ENCODE measurements around the gene CCDC177. TPM values are rescaled to one million over a fixed set of nuclear protein-coding genes. Genes with fewer than 3 reads are reported as not detected.
"Not testable (repeated sequence)": the region's sequence is repeated elsewhere in the genome, so short reads cannot be mapped to it uniquely, and the experiment has no call there.

CCDC177 gene
- total RNA-seq, 2 donors from 2014 or later, result not detected

DNA sequence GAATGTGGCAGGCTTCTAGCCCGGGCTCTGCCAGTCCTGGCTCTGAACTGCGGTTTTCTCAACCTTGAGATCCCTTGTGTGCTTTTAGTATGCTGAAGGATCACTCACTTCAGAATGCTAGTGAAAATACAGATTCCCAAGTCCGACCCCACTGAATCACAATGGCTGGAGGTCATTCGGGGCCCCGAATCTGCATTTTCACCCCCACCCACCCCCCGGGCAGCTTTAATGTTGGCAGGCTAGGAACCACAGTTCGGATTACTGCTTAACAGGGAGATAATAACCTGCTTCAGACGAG, 36.2 kb upstream of the CCDC177 start:
- Histone ChIP-seq H3K4me1 (ENCODE audit: control insufficient read depth in 1 of 2, low read depth in 2 of 2) (peaks cover 35 to 43% of the 10 kb centered on the region in 2 donors), H3K36me3 (no peaks in the 10 kb centered on the region), H3K27ac (peak overlapping the region; percentile 86 to 88), H3K9me3 (no peaks in the 10 kb centered on the region), H3K4me3 (peak overlapping the region; percentile 90), H3K27me3 (replicated peaks; ENCODE audit: insufficient read depth) (no peaks in the 10 kb centered on the region)
- TF ChIP-seq, protein P1, sequence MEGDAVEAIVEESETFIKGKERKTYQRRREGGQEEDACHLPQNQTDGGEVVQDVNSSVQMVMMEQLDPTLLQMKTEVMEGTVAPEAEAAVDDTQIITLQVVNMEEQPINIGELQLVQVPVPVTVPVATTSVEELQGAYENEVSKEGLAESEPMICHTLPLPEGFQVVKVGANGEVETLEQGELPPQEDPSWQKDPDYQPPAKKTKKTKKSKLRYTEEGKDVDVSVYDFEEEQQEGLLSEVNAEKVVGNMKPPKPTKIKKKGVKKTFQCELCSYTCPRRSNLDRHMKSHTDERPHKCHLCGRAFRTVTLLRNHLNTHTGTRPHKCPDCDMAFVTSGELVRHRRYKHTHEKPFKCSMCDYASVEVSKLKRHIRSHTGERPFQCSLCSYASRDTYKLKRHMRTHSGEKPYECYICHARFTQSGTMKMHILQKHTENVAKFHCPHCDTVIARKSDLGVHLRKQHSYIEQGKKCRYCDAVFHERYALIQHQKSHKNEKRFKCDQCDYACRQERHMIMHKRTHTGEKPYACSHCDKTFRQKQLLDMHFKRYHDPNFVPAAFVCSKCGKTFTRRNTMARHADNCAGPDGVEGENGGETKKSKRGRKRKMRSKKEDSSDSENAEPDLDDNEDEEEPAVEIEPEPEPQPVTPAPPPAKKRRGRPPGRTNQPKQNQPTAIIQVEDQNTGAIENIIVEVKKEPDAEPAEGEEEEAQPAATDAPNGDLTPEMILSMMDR (IDR thresholded peaks at IDR 0.05), result no peak
- ATAC-seq (ENCODE audit: insufficient number of reproducible peaks, low FRiP score, low read depth) (peak; percentile 31), DNase-seq (ENCODE audit: low spot score) (no peak)

DNA sequence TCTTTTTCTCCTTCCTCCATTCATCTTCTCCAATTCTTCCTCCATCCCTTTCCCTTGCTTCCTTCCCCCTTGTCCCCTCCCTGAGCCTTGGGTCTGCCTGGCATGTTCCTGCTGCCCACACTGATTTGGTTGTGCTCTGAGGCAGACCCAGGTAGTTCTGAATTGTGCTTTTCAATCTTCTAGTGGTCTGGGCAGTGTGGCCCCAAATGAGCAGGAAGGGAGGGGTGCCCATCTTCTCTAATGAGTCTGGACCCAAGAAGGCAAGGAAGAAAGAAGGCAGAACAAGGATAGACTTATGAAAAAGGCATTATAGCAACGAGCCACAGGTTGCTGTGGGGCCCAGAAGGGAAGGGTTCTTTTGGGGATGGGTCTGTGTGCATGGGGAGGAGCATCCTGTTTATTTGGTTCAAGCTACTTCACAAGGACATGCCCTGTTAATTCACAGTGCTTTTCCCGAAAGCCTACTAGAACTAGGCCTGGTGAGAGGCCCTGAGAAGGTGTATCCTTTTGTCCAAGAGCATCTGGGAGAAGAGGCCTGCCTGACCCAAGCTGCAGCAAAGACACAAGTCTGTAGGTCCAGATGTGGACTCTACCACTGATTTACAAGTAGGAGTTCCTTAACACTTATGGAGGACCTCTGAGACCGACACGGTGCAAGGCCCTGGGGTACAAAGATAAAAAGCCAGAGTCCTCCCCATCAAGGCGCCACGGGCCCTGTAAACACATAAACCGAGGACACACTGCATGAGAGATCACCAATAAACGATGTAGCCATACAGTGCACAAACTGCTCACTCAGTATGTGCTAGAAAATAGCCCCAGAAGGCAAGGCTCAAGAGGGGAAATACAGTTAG, 35.6 kb upstream of the CCDC177 start:
- H3K9me3 ChIP-seq, result no peaks in the 10 kb centered on the region
- peak overlapping the region; percentile 90 for H3K4me3 ChIP-seq
- H3K27me3 ChIP-seq (replicated peaks; ENCODE audit: insufficient read depth), result no peaks in the 10 kb centered on the region
- ATAC-seq (ENCODE audit: insufficient number of reproducible peaks, low FRiP score, low read depth) (no peak), DNase-seq (ENCODE audit: low spot score) (no peak)
- H3K36me3 ChIP-seq, result no peaks in the 10 kb centered on the region
- peak overlapping the region; percentile 86 to 88 for H3K27ac ChIP-seq
- TF ChIP-seq, protein P1 (IDR thresholded peaks at IDR 0.05), result no peak
- H3K4me1 ChIP-seq (ENCODE audit: control insufficient read depth in 1 of 2, low read depth in 2 of 2), result peaks cover 29 to 37% of the 10 kb centered on the region in 2 donors

- DNase-seq (ENCODE audit: low spot score) (no peak), ATAC-seq (ENCODE audit: insufficient number of reproducible peaks, low FRiP score, low read depth) (no peak)
- Histone ChIP-seq H3K4me1 (ENCODE audit: control insufficient read depth in 1 of 2, low read depth in 2 of 2) (peaks cover 6 to 13% of the 10 kb centered on the region in 2 donors), H3K36me3 (no peaks in the 10 kb centered on the region), H3K9me3 (no peaks in the 10 kb centered on the region), H3K4me3 (no peak overlapping the region), H3K27ac (no peak overlapping the region), H3K27me3 (replicated peaks; ENCODE audit: insufficient read depth) (no peaks in the 10 kb centered on the region)
- TF ChIP-seq, protein P1 (IDR thresholded peaks at IDR 0.05), result no peak
Observed at GRCh38 chr14:69606258-69607184, 31.9 kb upstream of the CCDC177 start.

DNA sequence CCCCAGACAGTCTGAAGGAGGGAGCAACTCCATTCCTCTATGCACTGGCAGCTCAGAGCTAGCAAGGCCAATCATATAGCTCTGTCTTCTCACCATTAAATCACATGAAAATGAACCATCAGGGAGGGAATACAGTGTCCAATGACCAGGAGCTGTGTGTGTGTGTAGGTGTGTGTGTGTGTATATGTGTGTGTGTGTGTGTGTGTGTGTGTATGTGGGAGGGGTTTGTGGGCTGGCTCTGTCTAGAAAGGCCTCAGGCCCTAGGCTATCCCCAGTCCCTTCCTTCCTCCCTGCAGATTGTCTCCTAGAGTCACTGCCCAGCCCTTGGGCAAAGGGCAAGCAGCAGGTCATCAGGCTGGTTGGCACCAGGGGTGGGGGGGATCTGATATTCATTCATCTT, 31.1 kb upstream of the CCDC177 start:
- TF ChIP-seq, protein P1 (IDR thresholded peaks at IDR 0.05), result no peak
- Histone ChIP-seq H3K4me1 (ENCODE audit: control insufficient read depth in 1 of 2, low read depth in 2 of 2) (peaks cover 4 to 9% of the 10 kb centered on the region in 2 donors), H3K36me3 (no peaks in the 10 kb centered on the region), H3K27ac (no peak overlapping the region), H3K9me3 (no peaks in the 10 kb centered on the region), H3K27me3 (replicated peaks; ENCODE audit: insufficient read depth) (no peaks in the 10 kb centered on the region), H3K4me3 (no peak overlapping the region)
- ATAC-seq (ENCODE audit: insufficient number of reproducible peaks, low FRiP score, low read depth), result no peak
- DNase-seq (ENCODE audit: low spot score), result no peak

- Histone ChIP-seq H3K27ac (no peak overlapping the region), H3K4me1 (ENCODE audit: control insufficient read depth in 1 of 2, low read depth in 2 of 2) (no peaks in the 10 kb centered on the region), H3K4me3 (no peak overlapping the region), H3K9me3 (no peaks in the 10 kb centered on the region), H3K27me3 (replicated peaks; ENCODE audit: insufficient read depth) (no peaks in the 10 kb centered on the region), H3K36me3 (no peaks in the 10 kb centered on the region)
- no peak for ATAC-seq (ENCODE audit: insufficient number of reproducible peaks, low FRiP score, low read depth)
- TF ChIP-seq, protein P1 (IDR thresholded peaks at IDR 0.05), result no peak
- no peak for DNase-seq (ENCODE audit: low spot score)
Observed at GRCh38 chr14:69600304-69600891, 25.7 kb upstream of the CCDC177 start.

DNA sequence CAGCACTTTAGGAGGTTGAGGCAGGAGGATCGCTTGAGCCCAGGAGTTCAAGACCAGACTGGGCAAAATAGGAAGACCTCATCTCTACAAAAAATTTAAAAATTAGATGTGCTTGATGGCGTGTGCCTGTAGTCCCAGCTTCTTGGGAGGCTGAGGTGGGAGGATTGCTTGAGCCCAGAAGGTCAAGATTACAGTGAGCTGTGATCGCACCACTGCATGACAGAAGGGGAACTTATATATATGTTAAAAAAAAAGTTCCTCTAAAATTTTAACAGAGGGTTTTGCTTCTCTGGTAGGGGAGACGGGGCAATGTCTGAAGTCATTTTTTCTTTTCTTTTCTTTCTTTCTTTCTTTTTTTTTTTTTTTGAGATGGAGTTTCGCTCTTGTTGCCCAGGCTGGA, 24.8 kb upstream of the CCDC177 start:
- H3K4me1 ChIP-seq (ENCODE audit: control insufficient read depth in 1 of 2, low read depth in 2 of 2); H3K36me3 ChIP-seq; ATAC-seq (ENCODE audit: insufficient number of reproducible peaks, low FRiP score, low read depth); H3K4me3 ChIP-seq; H3K9me3 ChIP-seq; DNase-seq (ENCODE audit: low spot score); H3K27ac ChIP-seq; H3K27me3 ChIP-seq (replicated peaks; ENCODE audit: insufficient read depth): not testable (repeated sequence)
